Measurements from ENCODE around the gene INCA1. TPM values are rescaled to one million over a fixed set of nuclear protein-coding genes. Genes with fewer than 3 reads are reported as not detected.

Gene INCA1
- total and polyA plus RNA-seq, 2 donors (not counting 3 experiments of a cell fraction or from before 2014, with no cell fraction given): 0.71 to 1.0 TPM

DNA sequence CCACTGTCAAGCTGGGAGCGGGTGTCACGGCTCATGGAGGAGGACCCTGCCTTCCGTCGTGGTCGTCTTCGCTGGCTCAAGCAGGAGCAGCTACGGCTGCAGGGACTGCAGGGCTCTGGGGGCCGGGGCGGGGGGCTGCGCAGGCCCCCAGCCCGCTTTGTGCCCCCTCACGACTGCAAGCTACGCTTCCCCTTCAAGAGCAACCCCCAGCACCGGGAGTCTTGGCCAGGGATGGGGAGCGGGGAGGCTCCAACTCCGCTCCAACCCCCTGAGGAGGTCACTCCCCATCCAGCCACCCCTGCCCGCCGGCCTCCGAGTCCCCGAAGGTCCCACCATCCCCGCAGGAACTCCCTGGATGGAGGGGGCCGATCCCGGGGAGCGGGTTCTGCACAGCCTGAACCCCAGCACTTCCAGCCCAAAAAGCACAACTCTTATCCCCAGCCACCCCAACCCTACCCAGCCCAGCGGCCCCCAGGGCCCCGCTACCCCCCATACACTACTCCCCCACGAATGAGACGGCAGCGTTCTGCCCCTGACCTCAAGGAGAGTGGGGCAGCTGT is 26.3 kb upstream of the INCA1 start:
- no TSS peak for BruUV-seq (replicated peaks)
- DNase-seq (ENCODE audit: low read depth, low spot score): no peak
- CTCF ChIA-PET: no interaction called here

More for the DNA sequence above, 26.3 kb upstream of the INCA1 start:
- Histone ChIP-seq H3K9me1 (replicated peaks; ENCODE audit: control insufficient read depth, extremely low read depth, insufficient read depth, low read length) (no peaks in the 10 kb centered on the region), H3K9me3 (replicated peaks; ENCODE audit: control insufficient read depth, insufficient read depth, low read length) (no peaks in the 10 kb centered on the region), H3K79me2 (ENCODE audit: control insufficient read depth, insufficient read depth, low read length) (no peaks in the 10 kb centered on the region), H3K36me3 (ENCODE audit: control insufficient read depth in 2 of 2, extremely low read depth in 1 of 2, insufficient read depth in 2 of 2, low read length in 2 of 2) (peaks cover 5 to 38% of the 10 kb centered on the region in 2 experiments), H2AFZ (ENCODE audit: low read depth, low read length) (no peak overlapping the region), H3K4me2 (ENCODE audit: insufficient read depth, low read length) (no peak overlapping the region), H3K9ac (replicated peaks; ENCODE audit: extremely low read depth, insufficient read depth, low read length) (no peak overlapping the region), H3K4me3 (replicated peaks in 1 of 3; ENCODE audit: insufficient read depth in 1 of 3, low read depth in 1 of 3, low read length in 3 of 3) (no peak overlapping the region), H4K20me1 (replicated peaks; ENCODE audit: control insufficient read depth, extremely low read depth, insufficient read depth, low read length) (no peaks in the 10 kb centered on the region), H3K27me3 (ENCODE audit: control insufficient read depth in 2 of 2, insufficient read depth in 2 of 2, low read length in 2 of 2) (no peaks in the 10 kb centered on the region), H3K27ac (ENCODE audit: insufficient read depth, low read depth, low read length) (no peak overlapping the region), H3K4me1 (ENCODE audit: control insufficient read depth, extremely low read depth, insufficient read depth, low read length) (no peaks in the 10 kb centered on the region)
- POLR2A ChIA-PET: no interaction called here
- FAIRE-seq: no peak
- intact Hi-C loops (cut with micrococcal nuclease) (no loop called here), dilution Hi-C loops (cut with MboI; ENCODE audit: extremely low pct_ligation_motif_present, low sequenced_read_pairs) (no loop called here)
- no peak for TF ChIP-seq FOS (IDR thresholded peaks at IDR 0.05; ENCODE audit: borderline replicate concordance, insufficient read depth, low read length)
- TF ChIP-seq GATA2 (IDR thresholded peaks at IDR 0.05; ENCODE audit: insufficient read depth, insufficient read length, low read depth, low read length): no peak
- TF ChIP-seq POLR2A (IDR thresholded peaks at IDR 0.05; ENCODE audit: low read depth, low read length): no peak
- TF ChIP-seq EZH2 (IDR thresholded peaks at IDR 0.05; ENCODE audit: borderline replicate concordance, low read depth, low read length, severe bottlenecking): no peak
- TF ChIP-seq POLR2AphosphoS5 (IDR thresholded peaks at IDR 0.05; ENCODE audit: insufficient read depth, low read depth, low read length): no peak
- TF ChIP-seq, protein P1, sequence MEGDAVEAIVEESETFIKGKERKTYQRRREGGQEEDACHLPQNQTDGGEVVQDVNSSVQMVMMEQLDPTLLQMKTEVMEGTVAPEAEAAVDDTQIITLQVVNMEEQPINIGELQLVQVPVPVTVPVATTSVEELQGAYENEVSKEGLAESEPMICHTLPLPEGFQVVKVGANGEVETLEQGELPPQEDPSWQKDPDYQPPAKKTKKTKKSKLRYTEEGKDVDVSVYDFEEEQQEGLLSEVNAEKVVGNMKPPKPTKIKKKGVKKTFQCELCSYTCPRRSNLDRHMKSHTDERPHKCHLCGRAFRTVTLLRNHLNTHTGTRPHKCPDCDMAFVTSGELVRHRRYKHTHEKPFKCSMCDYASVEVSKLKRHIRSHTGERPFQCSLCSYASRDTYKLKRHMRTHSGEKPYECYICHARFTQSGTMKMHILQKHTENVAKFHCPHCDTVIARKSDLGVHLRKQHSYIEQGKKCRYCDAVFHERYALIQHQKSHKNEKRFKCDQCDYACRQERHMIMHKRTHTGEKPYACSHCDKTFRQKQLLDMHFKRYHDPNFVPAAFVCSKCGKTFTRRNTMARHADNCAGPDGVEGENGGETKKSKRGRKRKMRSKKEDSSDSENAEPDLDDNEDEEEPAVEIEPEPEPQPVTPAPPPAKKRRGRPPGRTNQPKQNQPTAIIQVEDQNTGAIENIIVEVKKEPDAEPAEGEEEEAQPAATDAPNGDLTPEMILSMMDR (IDR thresholded peaks at IDR 0.05; ENCODE audit: extremely low read depth in 1 of 2, insufficient read depth in 1 of 2, low read depth in 1 of 2, low read length in 2 of 2): no peak
- no peak for TF ChIP-seq JUN (IDR thresholded peaks at IDR 0.05; ENCODE audit: borderline replicate concordance, insufficient read depth, insufficient read length, low read depth)
- TF ChIP-seq, protein P2, sequence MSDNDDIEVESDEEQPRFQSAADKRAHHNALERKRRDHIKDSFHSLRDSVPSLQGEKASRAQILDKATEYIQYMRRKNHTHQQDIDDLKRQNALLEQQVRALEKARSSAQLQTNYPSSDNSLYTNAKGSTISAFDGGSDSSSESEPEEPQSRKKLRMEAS (IDR thresholded peaks at IDR 0.05; ENCODE audit: insufficient read depth, insufficient read length): no peak
- TF ChIP-seq MYC (IDR thresholded peaks at IDR 0.05; ENCODE audit: low read depth, low read length): no peak
